IPS-11a (cell line): ENCODE results near the gene FANCC.
"Not testable (repeated sequence)": the region's sequence is repeated elsewhere in the genome, so short reads cannot be mapped to it uniquely, and the experiment has no call there.

Source experiments
- H3K4me3 ChIP-seq: one replicate; pipeline ENCODE4 v1.5.1; 2013; ENCODE audit warnings: low read depth, low read length, control low read depth

The FANCC gene

DNA sequence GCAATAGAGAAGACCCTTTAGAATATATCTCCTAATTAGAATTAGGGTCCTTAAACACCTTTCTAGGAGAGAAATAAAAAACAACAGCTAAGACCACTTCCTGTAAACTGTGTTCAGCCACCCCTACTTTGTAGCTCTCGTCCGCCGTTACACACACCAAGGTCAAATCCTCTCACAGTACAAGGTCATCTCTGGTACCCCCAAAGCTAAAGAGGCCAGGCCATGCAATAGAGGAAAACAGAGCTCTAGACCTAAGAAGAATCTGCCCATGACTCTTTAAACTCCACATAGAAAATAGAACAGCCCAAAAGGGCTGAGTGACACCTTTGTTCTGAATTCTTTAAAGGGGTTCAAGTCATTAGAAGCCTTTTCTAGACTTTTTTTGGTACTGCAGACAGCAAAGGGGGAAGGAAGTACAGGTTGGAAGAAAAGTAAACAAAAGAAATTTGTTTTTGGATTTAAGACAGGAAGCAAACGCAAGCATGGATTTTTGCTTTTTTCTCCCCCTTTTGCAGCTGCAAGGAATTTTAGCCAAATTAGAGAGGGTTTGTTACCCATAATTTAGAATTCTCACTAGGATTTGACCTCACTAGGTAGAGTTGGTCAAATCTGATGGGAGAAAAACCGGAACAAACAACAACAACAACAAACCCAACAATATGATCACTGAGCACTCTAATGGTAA lies 13.4 kb upstream of the FANCC start:
- H3K4me3 ChIP-seq: no peak overlapping the region

DNA sequence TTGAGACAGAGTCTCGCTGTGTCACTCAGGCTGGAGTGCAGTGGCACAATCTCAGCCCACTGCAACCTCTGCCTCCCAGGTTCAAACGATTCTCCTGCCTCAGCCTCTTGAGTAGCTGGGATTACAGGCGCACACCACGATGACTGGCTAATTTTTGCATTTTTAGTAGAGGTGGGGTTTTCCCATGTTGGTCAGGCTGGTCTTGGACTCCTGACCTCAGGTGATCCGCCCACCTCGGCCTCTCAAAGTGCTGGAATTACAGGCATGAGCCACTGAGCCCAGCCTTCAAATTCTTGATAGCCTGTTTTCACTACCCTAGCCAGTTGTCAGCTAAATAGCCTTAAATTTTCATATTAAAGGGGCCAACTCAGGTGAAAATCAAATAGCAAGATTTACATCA lies 11.6 kb upstream of the FANCC start:
- not testable (repeated sequence) for H3K4me3 ChIP-seq

DNA sequence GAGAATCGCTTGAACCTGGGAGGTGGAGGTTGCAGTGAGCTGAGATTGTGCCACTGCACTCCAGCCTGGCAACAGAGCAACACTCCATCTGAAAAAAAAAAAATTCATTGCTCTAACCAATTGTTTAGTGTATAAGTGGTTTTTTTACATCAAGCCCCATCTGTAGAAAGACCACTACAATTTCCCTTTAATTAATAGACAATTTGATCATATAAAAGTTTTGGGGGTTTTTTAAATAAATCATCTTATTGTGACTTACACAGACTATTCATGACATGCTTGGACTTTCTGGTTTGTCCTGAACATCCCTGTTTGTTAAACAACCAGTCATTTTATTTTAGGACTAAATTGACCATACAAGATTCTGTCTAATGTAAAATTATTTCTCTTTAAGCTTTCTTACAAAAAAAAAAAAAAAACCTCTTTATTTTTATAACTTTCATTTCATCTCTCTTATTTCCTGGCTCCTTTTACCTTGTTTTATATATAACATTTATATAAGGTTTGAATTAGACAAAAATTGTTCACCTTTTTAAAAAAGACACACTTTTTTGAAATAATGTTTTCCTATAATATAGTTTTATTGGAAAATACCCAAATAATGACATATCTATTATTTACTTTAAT lies 9.8 kb upstream of the FANCC start:
- H3K4me3 ChIP-seq: no peak overlapping the region

DNA sequence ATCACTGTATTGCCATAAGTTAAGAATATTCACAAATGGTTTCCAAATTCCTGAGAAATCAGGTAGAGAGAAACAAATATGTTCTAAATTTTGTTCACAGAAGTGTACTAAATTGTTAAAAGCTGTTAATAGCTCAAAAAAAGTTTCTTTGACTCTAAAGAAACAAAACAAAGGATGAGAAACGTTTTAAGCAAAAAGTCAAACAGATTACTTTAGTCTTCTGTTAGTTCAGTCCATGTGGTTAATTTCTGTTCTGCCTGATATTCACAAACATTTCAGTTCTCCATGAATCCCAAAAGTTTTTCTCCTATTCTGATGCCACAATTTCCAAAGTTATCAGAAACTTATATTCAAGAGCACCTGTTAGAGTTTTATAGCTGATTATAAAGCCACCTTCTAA lies 7.7 kb upstream of the FANCC start:
- H3K4me3 ChIP-seq: no peak overlapping the region

DNA sequence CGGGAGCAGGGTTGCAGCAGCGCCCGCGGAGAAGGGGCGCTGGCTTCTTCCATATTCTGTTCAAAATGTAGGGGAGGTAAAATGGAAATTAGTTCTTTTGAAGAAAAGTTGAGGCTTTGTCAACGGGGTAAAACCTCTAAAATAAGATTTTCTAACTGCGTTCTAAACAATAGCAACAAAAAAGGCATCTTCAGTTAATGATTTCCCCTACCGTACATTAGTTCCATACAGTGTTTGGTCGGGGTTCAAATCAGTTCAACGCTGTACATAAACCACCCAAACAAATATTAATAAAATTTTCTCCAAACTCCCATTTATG lies 343 bp upstream of the FANCC start:
- H3K4me3 ChIP-seq: peak overlapping the region; percentile 85

DNA sequence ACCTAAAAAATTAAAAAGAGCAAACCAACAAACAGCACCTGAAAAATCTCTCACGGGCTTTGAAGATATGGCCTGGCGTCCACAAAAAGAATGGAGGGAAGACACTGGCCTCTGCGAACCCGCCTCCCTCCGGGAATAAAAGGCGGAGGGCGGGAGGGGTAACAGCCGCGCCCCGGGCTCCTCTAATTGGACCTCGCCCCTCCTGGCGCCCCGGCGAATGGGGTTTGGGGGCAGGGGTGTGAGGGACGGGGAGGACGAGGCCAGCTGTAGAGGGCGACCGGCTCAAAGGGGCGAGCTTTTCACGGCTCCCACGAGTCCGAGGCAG lies 753 bp downstream of the FANCC start:
- peak overlapping the region; percentile 60 for H3K4me3 ChIP-seq

DNA sequence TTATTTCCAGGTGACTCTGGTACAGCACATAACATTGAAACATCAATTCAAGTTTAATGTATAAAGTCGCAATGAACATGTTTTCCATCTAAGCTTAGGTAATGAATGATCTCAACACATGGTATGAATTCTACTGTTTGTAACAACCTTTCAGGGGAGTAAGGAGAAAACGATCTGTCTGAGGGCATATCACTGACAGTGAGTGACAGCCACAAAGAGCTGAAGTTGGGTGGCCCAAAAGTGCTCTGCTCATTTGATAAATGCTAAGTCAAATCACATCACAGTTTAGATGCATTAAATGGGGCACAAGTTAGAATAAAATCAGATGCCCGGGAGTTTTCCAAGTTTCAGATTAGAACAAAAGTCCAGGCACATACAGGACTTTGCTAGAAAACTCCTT lies 1.2 kb downstream of the FANCC start:
- H3K4me3 ChIP-seq: peak overlapping the region; percentile 60

DNA sequence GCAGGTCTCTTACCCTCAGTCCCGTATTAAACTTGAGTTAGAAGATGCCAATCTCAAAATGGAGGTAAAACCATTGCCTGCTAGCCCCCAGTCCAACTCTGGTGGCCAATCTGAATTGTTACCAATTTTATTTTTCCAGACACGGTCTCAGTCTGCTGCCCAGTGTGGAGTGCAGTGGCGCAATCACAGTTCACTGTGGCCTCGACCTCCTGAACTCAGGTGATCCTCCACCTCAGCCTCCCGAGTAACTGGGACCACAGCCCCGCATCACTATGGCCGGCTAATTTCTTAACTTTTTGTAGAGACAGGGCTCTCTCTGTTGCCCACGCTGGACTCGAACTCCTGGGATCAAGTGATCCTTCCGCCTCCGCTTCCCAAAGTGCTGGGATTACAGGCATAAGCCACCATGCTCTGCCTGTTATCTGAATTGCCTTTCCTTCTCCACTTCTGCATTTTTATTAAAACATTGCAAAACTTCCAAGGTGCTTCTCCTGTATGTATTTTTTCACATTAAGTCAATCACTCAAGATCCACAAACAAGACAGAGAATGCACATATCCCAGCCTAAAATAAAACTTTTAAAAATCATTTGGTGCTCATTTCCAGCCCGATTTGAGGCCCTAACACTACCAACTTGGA lies 2.3 kb downstream of the FANCC start:
- no peak overlapping the region for H3K4me3 ChIP-seq

DNA sequence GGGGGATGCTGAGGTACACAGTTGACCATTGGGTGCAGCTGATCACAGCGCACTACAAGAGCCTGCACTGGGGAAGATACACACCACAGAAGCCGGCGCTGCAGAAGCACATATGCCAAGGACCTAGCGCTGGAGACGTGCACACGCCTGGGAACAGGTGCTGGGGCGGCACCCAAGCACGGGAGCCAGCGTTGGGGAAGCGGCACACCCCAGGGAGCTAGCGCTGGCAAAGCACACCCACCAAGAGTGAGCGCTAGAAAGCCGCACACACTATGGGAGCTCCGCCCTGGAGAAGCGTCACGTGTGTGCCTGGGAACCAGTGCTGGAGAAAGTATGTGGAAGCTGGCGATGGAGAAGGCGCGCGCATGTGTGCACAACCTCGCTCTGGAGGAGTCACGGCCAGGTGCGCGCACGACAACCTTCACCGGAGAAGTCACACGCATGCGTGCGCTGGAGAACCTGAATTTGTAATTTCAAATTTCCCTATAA lies 4.5 kb downstream of the FANCC start:
- peak overlapping the region; percentile 45 for H3K4me3 ChIP-seq

DNA sequence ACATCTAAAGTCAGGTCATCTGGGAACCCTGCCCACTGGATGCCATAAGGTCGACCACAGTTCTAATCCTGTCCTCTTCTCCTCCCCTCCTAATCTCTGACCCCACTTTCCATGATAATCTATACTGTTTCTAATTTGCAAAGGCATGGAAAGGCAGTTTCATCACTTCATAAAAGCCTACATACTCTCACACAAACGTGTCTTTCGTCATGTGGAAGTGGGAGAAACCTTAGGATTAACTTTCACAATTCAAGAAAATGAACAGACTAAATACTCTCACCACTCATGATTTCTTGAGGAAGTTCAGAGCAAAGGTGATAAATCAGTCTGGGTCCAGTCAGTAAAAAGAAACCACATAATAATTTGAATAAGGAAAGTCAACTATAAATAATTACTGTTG lies 5.5 kb downstream of the FANCC start:
- no peak overlapping the region for H3K4me3 ChIP-seq

DNA sequence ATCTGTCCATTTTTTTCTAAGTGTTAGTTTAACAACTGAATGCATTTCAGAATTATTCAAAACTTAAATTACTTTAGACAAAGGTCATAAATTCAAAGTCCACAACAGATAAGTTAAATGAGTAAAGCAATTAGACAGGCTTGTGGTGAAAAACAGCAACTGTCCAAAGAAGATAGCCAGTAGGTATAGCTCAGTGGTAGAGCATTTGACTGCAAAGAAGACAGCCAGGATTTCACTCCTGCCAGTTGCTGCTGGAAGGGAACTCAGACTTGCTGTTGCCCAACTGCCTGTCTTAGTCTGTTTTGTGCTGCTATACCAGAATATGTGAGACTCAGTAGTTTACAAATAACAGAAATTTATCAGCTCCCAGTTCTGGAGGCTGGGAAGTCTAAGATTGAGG lies 10.0 kb downstream of the FANCC start:
- H3K4me3 ChIP-seq: no peak overlapping the region

DNA sequence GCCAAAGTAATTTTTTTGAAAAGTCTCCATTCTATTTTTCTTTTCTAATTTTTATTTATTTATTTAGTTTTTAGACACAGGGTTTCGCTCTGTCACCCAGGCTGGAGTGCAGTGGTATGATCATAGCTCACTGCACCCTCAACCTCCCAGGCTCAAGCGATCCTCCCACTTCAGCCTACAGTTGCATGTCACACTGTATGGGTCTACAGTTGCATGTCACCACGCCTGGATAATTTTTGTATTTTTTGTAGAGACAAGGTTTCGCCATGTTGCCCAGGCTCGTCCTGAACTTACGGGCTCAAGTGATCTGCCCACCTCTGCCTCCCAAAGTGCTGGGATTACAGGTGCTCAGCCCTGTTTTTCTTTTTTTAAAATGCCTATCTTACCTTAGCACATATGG lies 10.7 kb downstream of the FANCC start:
- no peak overlapping the region for H3K4me3 ChIP-seq

DNA sequence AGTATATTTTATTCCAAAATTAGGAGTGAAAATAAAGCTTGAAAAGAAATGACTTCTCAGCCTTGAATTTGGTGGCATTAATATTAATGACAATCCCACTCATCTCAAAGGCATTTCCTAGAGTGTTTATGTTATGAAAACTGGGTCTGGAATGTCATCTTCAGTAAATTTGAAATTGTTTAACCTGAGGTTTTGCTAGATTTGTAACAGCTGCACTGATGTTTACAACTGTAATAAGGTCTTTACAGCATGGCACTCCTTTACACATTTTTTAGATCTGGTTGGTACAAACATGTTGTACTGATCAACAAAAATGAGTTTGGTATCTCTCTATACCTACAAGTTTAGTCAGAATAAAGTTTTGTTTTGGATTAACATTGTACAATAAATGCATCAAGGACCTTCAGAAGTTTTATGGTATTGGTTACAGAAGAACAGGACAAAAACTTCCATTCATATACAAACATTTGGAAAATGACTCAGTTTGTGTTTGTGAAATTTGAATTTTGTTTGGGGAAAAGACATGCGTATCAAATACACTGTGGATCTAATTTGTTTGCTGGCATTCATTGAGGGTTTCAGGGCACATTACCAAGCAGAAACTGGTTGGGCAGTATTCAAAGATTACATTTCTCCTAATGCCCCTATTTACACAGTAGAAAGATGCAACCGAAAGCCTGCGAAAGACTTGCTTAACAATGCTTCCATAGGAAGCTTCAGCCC lies 11.6 kb downstream of the FANCC start:
- H3K4me3 ChIP-seq: no peak overlapping the region

DNA sequence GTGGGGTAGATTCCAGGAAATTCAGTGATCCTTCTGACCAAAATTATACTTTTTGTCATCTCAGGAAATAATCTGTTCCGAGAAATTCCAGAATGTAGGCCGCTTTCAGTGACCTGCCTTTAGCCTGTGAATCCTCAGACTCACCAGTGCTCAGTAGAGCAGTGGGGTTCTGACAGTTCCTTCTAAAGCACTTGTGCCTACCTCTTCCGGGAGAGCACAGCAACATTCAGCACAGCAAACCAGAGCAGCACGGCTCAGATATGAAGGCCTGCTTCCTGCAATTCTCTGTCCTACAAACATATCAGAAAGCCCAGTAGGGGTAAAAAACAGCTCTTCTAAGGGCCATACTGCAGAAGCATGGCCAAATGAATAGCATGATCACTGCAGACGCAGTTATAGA lies 15.0 kb downstream of the FANCC start:
- H3K4me3 ChIP-seq: no peak overlapping the region

DNA sequence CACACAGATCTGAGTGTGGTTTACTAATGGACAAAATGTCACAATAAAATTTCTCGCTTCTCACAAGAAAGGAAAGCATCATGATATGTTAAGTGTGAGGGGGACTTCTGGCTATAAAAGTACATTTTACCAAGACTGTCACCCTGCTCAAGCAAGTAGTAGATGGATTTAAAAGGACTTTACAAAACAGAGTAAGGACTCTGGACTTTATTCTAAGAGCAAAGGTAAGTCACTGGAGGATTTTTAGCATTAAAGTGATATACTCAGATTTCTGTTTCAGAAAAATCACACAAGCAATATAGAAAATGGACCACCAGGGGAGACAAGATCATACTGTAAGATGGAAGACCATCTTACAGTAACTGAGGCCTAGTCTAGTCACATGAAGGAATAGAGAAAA lies 19.7 kb downstream of the FANCC start:
- no peak overlapping the region for H3K4me3 ChIP-seq

DNA sequence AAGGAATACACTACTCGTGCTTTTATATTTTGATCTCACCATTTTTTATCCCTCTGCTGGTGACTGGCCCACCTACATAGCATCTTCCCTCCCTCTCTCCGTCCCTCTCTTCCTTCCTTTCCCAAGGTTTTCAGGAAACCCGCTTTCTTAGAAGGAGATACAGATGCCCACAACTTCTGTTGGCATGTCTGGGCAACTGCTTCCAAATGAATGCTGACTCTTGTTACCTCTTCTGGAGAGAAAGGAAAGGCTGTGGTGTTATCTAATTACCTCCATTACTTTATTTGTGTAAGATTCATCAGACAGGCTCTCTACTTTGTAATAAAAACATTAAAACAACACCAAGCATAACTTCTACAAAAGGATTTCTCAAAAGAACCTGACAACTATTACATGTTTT lies 20.2 kb downstream of the FANCC start:
- no peak overlapping the region for H3K4me3 ChIP-seq

DNA sequence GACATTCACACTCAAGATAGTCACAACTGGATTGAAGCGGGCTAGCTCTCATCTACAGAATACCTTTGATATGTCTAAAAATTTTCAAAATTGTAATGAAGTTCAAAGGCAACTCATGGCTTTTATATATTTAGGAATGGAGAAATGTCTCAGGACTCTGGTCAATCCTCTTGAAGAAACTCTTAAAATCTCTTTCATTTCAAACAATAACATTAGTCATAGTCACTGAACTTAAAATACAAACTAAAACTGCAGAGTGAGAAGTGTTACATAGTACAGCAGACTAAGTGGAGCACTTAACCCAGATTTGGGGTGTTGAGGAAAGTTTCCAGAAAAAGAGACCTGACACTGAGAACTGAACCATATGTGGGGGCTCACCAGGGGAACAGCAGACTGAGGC lies 20.7 kb downstream of the FANCC start:
- H3K4me3 ChIP-seq: no peak overlapping the region

DNA sequence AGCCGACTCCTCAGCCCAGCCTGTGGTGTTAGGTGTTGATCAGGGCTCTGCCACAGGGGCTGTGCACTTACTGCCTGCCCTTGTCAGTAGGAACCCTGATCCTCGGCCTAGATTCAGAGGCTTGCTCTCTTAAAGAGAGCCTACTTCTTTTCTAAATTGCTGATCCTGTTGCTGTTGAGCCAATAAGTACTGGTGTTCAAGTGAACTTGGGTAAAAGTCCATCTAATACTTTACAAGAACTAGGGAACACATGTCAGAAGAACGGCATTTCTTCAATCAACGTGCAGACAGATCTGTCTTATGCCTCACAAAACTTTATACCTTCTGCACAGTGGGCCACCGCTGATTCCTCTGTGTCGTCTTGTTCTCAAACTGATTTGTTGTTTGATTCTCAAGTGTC lies 24.2 kb downstream of the FANCC start:
- H3K4me3 ChIP-seq: not testable (repeated sequence)

DNA sequence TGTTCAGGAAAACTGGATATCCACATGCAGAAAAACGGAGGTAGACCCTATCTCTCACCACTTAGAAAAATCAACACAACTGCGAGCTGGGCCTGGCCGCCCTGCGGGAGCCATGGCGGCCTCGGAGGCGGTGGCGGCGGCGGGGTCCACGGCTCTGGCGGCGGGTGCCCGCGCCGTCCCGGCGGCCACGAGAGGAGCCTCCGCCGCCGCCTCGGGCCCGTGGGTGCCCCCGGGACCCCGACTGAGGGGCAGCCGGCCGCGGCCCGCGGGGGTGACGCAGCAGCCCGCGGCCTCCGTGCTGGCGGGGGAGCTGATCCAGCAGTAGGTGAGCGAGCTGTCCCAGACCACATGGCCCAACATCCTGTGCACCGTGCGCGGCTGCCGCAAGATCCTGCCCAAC lies 25.3 kb downstream of the FANCC start:
- no peak overlapping the region for H3K4me3 ChIP-seq

DNA sequence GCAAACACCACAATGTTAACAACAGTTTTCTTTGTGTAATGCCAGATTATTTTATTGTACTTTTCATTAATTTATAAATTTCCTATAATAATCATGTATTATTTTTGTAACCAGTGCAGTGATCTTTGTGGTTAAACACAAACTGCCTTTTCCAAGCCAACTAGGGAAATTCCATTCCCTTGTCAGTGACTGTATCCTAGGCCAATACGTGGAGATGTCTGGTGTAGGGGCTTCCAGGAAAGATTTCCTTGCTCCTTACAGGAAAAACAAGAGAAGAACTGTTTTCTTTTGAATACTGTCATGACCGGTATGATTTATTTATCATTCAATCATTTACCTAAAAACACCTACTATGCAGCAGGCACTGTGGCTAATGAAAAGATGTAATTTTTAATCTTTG lies 31.4 kb downstream of the FANCC start:
- no peak overlapping the region for H3K4me3 ChIP-seq

DNA sequence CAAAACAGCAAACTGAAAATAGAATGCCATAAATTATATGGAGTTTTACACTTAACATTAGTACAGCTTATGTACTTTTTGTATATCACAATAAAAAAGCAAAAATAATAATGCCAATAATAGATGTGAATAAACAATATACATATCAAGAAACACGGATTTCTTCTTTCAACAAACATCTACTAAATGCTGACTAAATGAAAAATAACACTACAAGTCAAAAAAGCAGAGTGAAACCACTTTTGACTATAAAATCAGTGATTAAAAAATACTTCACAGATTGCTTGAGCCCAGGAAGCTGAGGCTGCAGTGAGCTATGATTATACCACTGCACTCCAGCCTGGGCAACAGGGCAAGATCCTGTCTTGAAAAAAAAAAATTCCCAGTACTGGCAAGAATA lies 32.2 kb downstream of the FANCC start:
- no peak overlapping the region for H3K4me3 ChIP-seq
